GM19395 (cell line): Measurements from ENCODE around the gene R3HDM2.
"Not testable (repeated sequence)": the region's sequence is repeated elsewhere in the genome, so short reads cannot be mapped to it uniquely, and the experiment has no call there.

Experiments used
- ATAC-seq: cut with Tn5 transposase; IDR thresholded peaks from one replicate; pipeline ENCODE4 v1.9.1; 2021; ENCODE audit warnings: mild to moderate bottlenecking, moderate library complexity; ENCODE audit not compliant: unreplicated experiment

Gene R3HDM2

GRCh38 chr12:57276233-57276632 is 154.6 kb downstream of the R3HDM2 start:
- not testable (repeated sequence) for ATAC-seq

- no peak for ATAC-seq
Observed at GRCh38 chr12:57273516-57273915, 157.3 kb downstream of the R3HDM2 start.

- no peak for ATAC-seq
Observed at GRCh38 chr12:57272337-57273151, 158.3 kb downstream of the R3HDM2 start.

- no peak for ATAC-seq
Observed at GRCh38 chr12:57270966-57271470, 159.8 kb downstream of the R3HDM2 start.

- ATAC-seq = no peak
Observed at GRCh38 chr12:57268264-57268663, 162.6 kb downstream of the R3HDM2 start.

GRCh38 chr12:57266681-57267080 is 164.2 kb downstream of the R3HDM2 start:
- no peak for ATAC-seq

GRCh38 chr12:57263096-57263495 is 167.7 kb downstream of the R3HDM2 start:
- no peak for ATAC-seq

GRCh38 chr12:57262126-57262822 is 168.6 kb downstream of the R3HDM2 start:
- ATAC-seq = no peak

GRCh38 chr12:57261428-57261865 is 169.4 kb downstream of the R3HDM2 start:
- no peak for ATAC-seq

GRCh38 chr12:57260366-57260765 is 170.5 kb downstream of the R3HDM2 start:
- no peak for ATAC-seq

- no peak for ATAC-seq
Observed at GRCh38 chr12:57258977-57259970, 171.6 kb downstream of the R3HDM2 start.

- no peak for ATAC-seq
Observed at GRCh38 chr12:57255916-57256315, 174.9 kb downstream of the R3HDM2 start.

GRCh38 chr12:57254506-57255280 is 176.2 kb downstream of the R3HDM2 start:
- no peak for ATAC-seq

- ATAC-seq = no peak
Observed at GRCh38 chr12:57250956-57251355, 179.9 kb downstream of the R3HDM2 start, which contains the start of gene STAC3. Gene STAC3 (minus strand): TSS chr12:57251187. CDS start chr12:57249636, 1,551 bp downstream.

GRCh38 chr12:57250541-57250940 is 180.3 kb downstream of the R3HDM2 start:
- ATAC-seq = no peak

GRCh38 chr12:57248934-57249742 is 181.7 kb downstream of the R3HDM2 start:
- no peak for ATAC-seq

- ATAC-seq = no peak
Observed at GRCh38 chr12:57247041-57247440, 183.8 kb downstream of the R3HDM2 start.

- no peak for ATAC-seq
Observed at GRCh38 chr12:57244312-57244696, 186.5 kb downstream of the R3HDM2 start.
